Sigmoid colon (tissue), 4 donors: Measurements from ENCODE around the gene CACNA1C.

Experiments used
- CTCF ChIP-seq, 4 experiments: fragments of 450-650 bp in 3 of 4; fragments of 200-600 bp in 1 of 4; IDR thresholded peaks; one replicate each; pipeline ENCODE4 v1.5.1; 2016 to 2019; ENCODE audit warnings: antibody characterized with exemption in 4 of 4, mild to moderate bottlenecking in 3 of 4, moderate library complexity in 2 of 4
- EP300 ChIP-seq, 4 donors: sonication (generic); formaldehyde crosslinking; IDR thresholded peaks; one replicate each; pipeline ENCODE4 v1.6.1; 2017; ENCODE audit warnings: antibody characterized with exemption in 4 of 4

DNA sequence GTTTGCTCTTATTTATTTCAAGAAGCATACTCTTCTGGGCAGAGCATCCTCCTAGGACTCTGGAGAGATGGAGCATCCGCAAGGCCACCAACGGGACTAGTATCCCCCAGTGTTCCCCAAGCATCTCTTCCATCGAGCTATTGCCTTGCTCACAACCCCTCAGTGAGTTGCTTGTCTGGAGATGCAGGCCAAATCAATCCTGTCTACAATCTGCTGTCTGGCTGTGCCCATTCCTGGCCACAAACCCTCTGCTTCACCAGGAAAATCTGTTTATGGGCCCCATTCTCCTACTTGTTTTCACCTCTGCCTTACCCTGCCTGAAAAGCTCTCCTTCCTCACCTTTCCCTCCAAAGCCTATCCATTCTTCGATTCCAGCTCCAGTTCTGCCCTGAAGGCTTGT, 219.2 kb downstream of the CACNA1C start:
- no peak for TF ChIP-seq CTCF (IDR thresholded peaks at IDR 0.05)
- no peak for TF ChIP-seq EP300 (IDR thresholded peaks at IDR 0.05)
